NCI-H2196 treated with DMSO at 0.1 percent for 48 hours (cell line): ENCODE results near the gene UGGT2.
"Not testable (repeated sequence)": the region's sequence is repeated elsewhere in the genome, so short reads cannot be mapped to it uniquely, and the experiment has no call there.

Source experiments
- DNase-seq: peaks from one replicate; lab custom pipeline; 2025; ENCODE audit not compliant: unreplicated experiment; lab: John Stamatoyannopoulos, UW

Gene UGGT2

GRCh38 chr13:95809429-95809828 is 243.8 kb downstream of the UGGT2 start:
- no peak for DNase-seq

DNA sequence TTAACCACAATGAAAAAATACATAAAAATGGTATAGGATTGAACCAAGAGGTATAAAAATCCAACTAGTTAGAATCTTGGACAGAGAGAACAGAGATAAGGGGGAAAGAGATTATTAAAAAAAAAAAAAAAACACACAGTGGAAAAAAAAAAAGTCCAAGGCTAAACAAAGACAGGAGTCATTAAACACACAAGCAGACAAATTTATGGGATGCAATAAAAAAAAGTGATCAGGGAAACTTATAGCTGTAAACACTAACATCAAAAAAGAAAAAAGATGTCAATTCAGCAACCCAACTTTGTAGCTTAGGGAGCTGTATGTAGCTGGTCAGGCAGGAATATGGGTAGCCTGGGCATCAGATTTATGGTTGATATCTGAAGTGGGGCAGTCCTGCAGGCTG is 247.3 kb downstream of the UGGT2 start:
- no peak for DNase-seq

DNA sequence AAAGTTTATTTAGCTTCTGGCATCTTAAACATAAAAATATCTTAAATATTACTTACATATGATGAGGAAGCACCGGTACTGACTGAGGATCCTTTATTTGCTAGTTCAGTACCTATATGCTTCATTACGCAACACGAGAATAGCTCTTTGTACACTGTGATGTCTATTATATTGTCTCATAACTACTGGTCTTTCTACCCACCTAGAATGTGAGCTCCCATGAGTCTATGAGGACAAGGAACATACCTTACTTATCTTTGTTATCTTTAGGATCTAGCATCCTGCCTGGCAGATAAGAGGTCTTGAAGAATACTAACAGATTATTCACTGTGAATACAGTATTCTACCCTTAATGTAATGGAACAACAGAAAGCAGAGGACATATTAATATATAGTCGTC is 251.4 kb downstream of the UGGT2 start:
- no peak for DNase-seq

DNA sequence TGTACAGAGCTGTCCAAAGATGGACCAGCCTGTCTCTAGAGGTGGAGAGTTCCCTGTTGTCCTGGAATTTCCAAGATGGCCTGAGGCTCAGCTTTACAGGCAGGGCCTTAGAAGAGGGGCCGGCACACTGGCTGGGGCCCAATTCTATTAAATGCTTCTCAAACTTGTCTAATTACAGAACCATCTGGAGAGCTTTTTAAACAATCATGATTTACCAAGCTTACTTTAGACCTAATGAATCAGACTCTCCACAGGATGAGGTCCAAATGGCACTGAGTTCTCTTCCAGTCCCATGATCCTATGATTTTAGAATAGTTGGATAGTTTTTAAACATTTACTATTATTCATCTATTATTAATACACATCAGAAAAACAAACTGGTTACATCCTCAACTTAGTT is 252.8 kb downstream of the UGGT2 start:
- DNase-seq: no peak

DNA sequence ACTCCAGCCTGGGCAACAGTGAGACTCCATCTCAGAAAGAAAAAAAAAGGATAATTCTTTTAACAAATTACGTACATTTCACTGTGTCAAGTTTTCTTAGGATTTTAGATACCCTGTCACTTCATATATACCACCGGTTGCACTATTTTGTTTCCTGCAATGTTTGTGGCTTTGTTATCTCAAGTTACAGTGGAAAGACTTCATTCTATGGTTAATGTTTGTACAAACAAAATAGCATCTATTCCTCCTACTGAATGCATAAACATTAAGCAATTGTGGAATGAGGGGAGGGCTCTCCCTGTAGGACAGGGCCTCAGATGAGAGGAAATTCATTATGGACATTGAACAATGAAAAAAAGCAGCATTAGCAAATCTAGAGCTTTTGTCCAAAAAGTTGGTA is 256.2 kb downstream of the UGGT2 start:
- no peak for DNase-seq

DNA sequence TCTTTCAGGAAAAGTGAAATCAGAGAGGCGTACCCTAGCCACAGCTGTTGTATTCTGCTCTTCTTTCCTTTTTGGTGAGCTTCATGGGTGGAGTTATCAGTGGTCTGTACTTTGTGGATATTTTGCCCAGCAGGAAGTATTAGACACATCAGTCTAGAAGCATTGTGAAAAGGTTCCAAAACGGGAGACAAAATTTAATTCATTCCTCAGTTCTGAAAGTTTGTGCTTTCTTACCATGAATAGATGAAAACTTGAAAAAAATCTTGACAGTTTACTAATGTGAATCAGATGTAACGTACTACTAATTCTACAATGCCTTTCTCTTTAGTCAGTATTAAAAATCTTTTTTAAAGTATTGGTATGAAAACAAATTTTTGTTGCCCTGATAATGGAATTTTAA is 259.4 kb downstream of the UGGT2 start:
- no peak for DNase-seq

GRCh38 chr13:95793018-95793555 is 260.1 kb downstream of the UGGT2 start:
- DNase-seq: no peak

DNA sequence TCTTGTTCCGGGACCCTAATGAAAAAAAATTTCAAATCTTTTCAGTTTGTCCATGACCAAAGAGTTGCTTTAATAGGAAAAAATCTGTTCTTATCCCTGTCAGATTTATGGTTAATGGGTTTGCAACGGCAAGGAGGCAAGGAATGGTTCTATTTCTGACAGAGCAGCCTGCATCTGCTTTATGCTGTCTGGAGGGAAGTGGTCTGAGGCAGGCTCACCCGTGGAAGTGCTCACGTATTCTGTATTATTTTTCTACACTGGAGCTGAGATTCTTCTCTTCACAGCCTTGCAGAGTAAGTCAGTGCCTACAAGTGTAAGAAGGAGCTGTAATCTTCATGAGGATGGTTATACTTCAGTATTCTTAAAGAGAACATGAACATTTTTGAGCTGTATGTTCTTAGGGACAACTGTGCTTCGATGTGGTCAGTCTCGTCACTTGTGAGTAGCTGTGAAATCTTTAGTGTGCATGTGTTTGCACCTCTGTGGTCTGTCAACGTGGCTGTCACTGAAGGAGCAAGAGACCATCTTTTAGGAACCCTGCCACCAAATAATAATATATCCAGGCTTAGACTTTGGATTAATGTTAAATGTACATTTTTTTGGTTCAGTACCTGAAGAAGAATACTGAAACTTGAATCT is 262.0 kb downstream of the UGGT2 start:
- no peak for DNase-seq

DNA sequence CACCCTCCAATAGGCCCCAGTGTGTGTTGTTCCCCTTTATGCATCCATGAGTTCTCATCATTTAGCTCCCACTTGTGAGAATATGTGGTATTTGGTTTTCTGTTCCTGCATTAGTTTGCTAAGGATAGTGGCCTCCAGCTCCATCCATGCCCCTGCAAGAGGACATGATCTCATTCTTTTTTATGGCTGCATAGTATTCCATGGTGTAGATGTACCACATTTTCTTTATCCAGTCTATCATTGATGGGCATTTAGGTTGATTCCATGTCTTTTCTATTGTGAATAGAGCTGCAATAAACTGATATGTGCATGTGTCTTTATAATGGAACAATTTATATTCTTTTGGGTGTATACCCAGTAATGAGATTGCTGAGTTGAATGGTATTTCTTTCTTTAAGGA is 263.9 kb downstream of the UGGT2 start:
- not testable (repeated sequence) for DNase-seq

DNA sequence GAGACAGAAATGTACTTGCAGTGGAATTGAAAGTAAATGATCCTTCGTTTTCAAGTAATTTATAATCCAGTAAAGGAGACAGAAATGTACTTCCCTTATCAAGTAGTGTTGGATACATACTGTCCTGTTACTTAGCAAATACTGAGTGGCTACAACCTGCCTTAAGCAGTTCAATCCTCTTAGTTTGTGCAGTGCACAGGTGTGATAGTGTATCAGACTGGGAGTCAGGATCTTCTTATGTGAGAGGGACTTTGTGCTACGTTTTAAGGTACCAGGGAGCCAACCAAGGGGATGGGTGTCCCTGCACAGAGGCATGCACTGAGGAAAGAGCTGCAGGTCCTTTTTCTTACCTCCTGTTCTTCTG is 265.1 kb downstream of the UGGT2 start:
- no peak for DNase-seq

DNA sequence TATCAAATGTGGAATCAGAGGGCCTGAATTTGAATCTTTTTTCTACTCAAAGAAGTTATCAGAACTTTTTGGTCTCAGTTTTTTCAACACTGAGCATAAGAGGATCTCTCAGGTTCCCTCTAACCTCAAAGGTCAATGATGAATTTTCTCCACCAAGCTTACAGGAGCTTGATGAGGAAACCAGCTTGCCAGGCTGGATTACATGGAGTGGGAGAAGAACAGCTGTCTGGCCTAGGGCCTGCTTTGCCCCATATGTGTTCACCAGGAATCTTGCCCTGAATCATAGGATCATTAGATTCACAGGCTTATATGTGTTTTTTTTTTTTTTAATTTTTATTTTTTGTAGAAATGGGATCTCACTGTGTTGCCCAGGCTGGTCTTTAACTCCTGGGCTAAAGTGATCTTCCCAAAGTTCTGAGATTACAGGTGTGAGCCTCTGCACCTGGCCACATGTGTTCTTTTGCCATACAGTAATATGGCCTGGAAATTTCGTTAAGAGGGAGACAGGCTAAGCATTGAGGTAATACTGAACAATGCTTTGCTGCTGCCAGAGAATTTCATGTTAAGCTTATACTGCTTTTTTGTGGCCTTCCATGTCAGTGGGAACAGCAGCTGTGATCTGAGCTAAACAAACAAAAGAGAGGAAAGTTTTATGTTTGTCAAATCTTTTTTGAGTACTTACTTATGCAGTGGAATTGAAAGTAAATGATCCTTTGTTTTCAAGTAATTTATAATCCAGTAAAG is 265.7 kb downstream of the UGGT2 start:
- DNase-seq: no peak

DNA sequence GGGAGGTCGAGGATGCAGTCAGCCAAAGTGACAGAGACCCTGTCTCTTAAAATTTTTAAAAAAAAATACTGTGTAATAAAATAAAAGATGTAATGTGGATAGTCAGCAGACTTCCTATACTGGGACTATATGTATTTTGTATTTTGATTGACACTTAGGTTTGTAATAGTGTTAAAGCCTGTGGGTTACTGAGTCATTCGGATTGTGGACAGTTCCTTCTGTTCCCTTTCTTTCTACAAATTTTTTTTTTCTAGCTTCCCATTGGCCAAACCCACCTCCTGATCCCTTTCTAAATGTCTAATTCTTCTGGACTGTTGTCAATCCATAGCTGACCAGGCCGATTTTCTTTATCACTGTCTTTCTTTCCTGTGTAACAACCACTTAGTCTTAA is 268.3 kb downstream of the UGGT2 start:
- no peak for DNase-seq

DNA sequence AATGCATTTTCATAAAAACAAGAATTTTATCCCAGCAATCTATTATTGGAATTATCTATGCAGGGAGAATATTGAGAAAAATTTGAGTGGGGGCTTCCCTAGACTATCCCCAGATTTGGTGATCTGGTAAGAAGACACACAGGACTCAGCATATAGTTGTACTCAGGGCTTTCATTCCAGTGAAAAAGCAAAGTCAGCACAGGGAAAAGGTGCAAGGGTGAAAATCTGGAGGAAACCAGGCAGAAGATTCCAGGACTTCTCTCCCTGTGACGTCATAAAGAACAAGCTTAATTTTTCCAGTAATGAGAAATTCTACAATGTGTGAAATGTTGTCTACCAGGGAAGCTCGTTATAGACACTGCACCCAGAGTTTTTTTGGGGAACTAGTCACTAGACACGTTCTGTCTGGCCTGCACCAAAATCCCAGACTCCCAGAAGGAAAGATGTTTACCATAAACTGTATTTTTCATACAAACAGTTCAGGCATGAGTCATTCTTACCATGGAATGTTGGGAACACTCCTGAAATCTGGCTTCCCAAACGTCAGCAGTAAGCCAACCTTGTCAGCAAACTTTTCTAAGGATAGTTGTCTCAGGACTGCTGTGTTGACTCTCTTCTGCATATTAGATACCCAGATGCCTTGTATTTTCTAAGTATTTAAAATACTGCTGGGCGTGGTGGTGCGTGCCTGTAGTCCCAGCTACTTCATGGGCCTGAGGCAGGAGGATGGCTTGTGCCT is 268.9 kb downstream of the UGGT2 start:
- DNase-seq: no peak

- no peak for DNase-seq
Observed at GRCh38 chr13:95783747-95784146, 269.5 kb downstream of the UGGT2 start.

DNA sequence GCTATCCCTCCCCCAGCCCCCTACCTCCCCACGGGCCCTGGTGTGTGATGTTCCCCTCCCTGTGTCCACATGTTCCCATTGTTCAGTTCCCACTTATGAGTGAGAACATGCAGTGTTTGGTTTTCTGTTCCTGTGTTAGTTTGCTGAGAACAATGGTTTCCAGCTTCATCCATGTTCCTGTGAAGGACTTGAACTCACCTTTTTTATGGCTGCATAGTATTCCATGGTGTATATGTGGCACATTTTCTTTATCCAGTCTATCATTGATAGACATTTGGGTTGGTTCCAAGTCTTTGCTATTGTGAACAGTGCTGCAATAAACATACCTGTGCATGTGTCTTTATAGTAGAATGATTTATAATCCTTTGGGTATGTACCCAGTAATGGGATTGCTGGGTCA is 271.3 kb downstream of the UGGT2 start:
- DNase-seq: not testable (repeated sequence)

- no peak for DNase-seq
Observed at GRCh38 chr13:95781016-95781415, 272.2 kb downstream of the UGGT2 start.

DNA sequence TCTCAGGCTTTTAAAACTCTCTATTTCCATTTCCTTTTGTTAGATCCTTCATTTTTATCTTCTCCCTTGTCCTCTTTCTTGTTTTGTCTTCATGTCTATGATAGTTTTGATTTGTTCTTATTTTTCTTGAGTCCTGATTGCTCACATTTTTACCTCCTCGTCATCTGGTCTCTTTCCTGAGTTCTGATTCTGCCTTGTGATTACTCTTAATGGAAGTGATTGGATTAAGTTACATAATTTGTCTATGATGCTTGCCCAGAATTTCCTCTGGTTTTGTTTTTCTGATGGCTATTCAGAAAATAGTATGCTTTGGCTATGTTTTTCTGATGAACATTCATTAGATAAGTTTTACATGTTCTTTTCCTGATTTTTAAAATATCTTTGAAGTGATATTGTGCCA is 273.7 kb downstream of the UGGT2 start:
- no peak for DNase-seq

- no peak for DNase-seq
Observed at GRCh38 chr13:95771905-95772304, 281.3 kb downstream of the UGGT2 start.

- DNase-seq: no peak
Observed at GRCh38 chr13:95763601-95764000, 289.6 kb downstream of the UGGT2 start.

DNA sequence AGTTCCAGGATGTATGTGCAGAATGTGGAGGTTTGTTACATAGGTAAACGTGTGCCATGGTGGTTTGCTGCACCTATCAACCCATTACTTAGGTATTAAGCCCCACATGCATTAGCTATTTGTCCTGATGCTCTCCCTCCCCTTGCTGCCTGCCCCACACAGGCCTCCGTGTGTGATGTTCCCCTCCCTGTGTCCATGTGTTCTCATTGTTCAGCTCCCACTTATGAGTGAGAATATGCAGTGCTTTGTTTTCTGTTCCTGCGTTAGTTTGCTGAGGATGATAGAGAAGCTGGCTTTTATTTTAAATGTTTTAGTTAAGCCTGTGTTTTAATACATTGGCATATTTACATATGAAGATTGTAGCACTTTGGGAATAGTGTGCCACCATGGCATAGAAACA is 290.6 kb downstream of the UGGT2 start:
- not testable (repeated sequence) for DNase-seq

DNA sequence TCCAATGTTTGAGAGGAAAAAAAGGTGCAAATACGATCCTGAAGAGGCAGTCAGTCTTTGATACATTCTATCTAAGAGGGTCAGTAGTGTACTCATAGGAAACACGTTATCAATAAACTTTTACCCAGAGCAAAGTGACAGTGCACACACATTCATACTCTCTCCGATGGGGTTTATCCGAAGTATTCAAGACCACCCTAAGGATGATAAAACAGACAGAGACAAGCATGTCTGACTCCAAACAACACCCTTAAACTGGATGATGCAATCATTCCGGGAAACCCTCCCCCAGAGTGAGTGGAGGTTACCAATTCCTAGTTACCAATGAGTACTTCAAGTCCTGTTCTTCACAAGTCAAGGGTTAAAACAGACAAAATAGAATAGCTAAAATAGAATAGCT is 297.1 kb downstream of the UGGT2 start:
- DNase-seq: no peak

- DNase-seq: no peak
Observed at GRCh38 chr13:95754069-95754468, 299.1 kb downstream of the UGGT2 start.
